SJCRH30 (cell line): ENCODE measurements around the gene FOXF2. TPM values are rescaled to one million over a fixed set of nuclear protein-coding genes. Genes with fewer than 3 reads are reported as not detected.

Experiments
- DNase-seq, 2 experiments: peaks; one replicate each; pipeline ENCODE4 v3.0.0-alpha.2; 2015 to 2020
- H3K27ac ChIP-seq: fragments of 250-450 bp; sonication (Bioruptor Pico); 2 replicates; pipeline ENCODE4 v1.5.1; 2020; ENCODE audit warnings: mild to moderate bottlenecking, moderate library complexity
- H3K27me3 ChIP-seq: fragments of 250-450 bp; sonication (Bioruptor Pico); 2 replicates; pipeline ENCODE4 v1.5.1; 2020; ENCODE audit warnings: mild to moderate bottlenecking, moderate library complexity
- H3K36me3 ChIP-seq: fragments of 250-450 bp; sonication (Bioruptor Pico); 2 replicates; pipeline ENCODE4 v1.5.1; 2020; ENCODE audit warnings: mild to moderate bottlenecking, moderate library complexity
- H3K4me1 ChIP-seq: fragments of 250-450 bp; sonication (Bioruptor Pico); 2 replicates; pipeline ENCODE4 v1.5.1; 2020; ENCODE audit warnings: mild to moderate bottlenecking, moderate library complexity
- H3K4me3 ChIP-seq: fragments of 250-450 bp; sonication (Bioruptor Pico); 2 replicates; pipeline ENCODE4 v1.5.1; 2020; ENCODE audit warnings: mild to moderate bottlenecking, moderate library complexity
- H3K9me3 ChIP-seq: fragments of 250-450 bp; sonication (Bioruptor Pico); replicated peaks from 2 replicates; pipeline ENCODE4 v1.5.1; 2020; ENCODE audit warnings: mild to moderate bottlenecking, moderate library complexity
- total RNA-seq: library from RNA; depleted of rRNA; stranded (reverse); fragments of >200 nt; shearing (Covaris generic); gene quantifications from 2 replicates; pipeline ENCODE4 v1.2.3, GENCODE V29; 2014

FOXF2 gene
- total RNA-seq, 1 experiment from 2014 or later, result 3.7 TPM

GRCh38 chr6:1393641-1394283, 4.4 kb downstream of the FOXF2 start:
- no peaks in the 10 kb centered on the region for H3K4me1 ChIP-seq
- DNase-seq, result no peak

GRCh38 chr6:1394514-1395463, 5.4 kb downstream of the FOXF2 start:
- H3K9me3 ChIP-seq, result no peaks in the 10 kb centered on the region
- H3K36me3 ChIP-seq, result no peaks in the 10 kb centered on the region
- H3K27me3 ChIP-seq, result no peaks in the 10 kb centered on the region
- DNase-seq, result no peak
- H3K4me3 ChIP-seq, result no peak overlapping the region
- H3K4me1 ChIP-seq, result no peaks in the 10 kb centered on the region
- H3K27ac ChIP-seq, result no peak overlapping the region

More at GRCh38 chr6:1393641-1394283, 4.4 kb downstream of the FOXF2 start:
- Histone ChIP-seq H3K27me3 (no peaks in the 10 kb centered on the region), H3K27ac (no peak overlapping the region), H3K9me3 (no peaks in the 10 kb centered on the region), H3K4me3 (no peak overlapping the region), H3K36me3 (no peaks in the 10 kb centered on the region)

- H3K27me3 ChIP-seq, result no peaks in the 10 kb centered on the region
- DNase-seq, result no peak
- no peak overlapping the region for H3K4me3 ChIP-seq
- H3K27ac ChIP-seq, result no peak overlapping the region
- no peaks in the 10 kb centered on the region for H3K36me3 ChIP-seq
- no peaks in the 10 kb centered on the region for H3K4me1 ChIP-seq
- H3K9me3 ChIP-seq, result no peaks in the 10 kb centered on the region
Observed at GRCh38 chr6:1395506-1395905, 6.1 kb downstream of the FOXF2 start.

- Histone ChIP-seq H3K4me1 (no peaks in the 10 kb centered on the region), H3K27me3 (no peaks in the 10 kb centered on the region), H3K36me3 (no peaks in the 10 kb centered on the region), H3K27ac (no peak overlapping the region), H3K9me3 (no peaks in the 10 kb centered on the region), H3K4me3 (no peak overlapping the region)
- DNase-seq, result no peak
Observed at GRCh38 chr6:1395941-1396908, 6.8 kb downstream of the FOXF2 start.

GRCh38 chr6:1396952-1397868, 7.8 kb downstream of the FOXF2 start:
- no peaks in the 10 kb centered on the region for H3K27me3 ChIP-seq
- no peaks in the 10 kb centered on the region for H3K36me3 ChIP-seq
- DNase-seq, result peak; percentile 55 to 64

GRCh38 chr6:1399085-1399780, 9.9 kb downstream of the FOXF2 start:
- H3K27me3 ChIP-seq, result no peaks in the 10 kb centered on the region
- no peak for DNase-seq
- no peaks in the 10 kb centered on the region for H3K4me1 ChIP-seq
- H3K36me3 ChIP-seq, result no peaks in the 10 kb centered on the region
- H3K27ac ChIP-seq, result no peak overlapping the region
- no peaks in the 10 kb centered on the region for H3K9me3 ChIP-seq
- H3K4me3 ChIP-seq, result no peak overlapping the region

More at GRCh38 chr6:1396952-1397868, 7.8 kb downstream of the FOXF2 start:
- Histone ChIP-seq H3K27ac (no peak overlapping the region), H3K9me3 (no peaks in the 10 kb centered on the region), H3K4me3 (no peak overlapping the region), H3K4me1 (no peaks in the 10 kb centered on the region)

- no peaks in the 10 kb centered on the region for H3K36me3 ChIP-seq
- no peak for DNase-seq
Observed at GRCh38 chr6:1400126-1400850, 10.9 kb downstream of the FOXF2 start.

GRCh38 chr6:1402369-1402768, 13.0 kb downstream of the FOXF2 start:
- Histone ChIP-seq H3K4me1 (no peaks in the 10 kb centered on the region), H3K4me3 (no peak overlapping the region), H3K27me3 (no peaks in the 10 kb centered on the region), H3K27ac (no peak overlapping the region), H3K9me3 (no peaks in the 10 kb centered on the region), H3K36me3 (no peaks in the 10 kb centered on the region)
- DNase-seq, result no peak

More at GRCh38 chr6:1400126-1400850, 10.9 kb downstream of the FOXF2 start:
- H3K27me3 ChIP-seq, result no peaks in the 10 kb centered on the region
- H3K9me3 ChIP-seq, result no peaks in the 10 kb centered on the region
- no peaks in the 10 kb centered on the region for H3K4me1 ChIP-seq
- no peak overlapping the region for H3K27ac ChIP-seq
- H3K4me3 ChIP-seq, result no peak overlapping the region

GRCh38 chr6:1402868-1403267, 13.5 kb downstream of the FOXF2 start:
- Histone ChIP-seq H3K27me3 (no peaks in the 10 kb centered on the region), H3K9me3 (no peaks in the 10 kb centered on the region), H3K27ac (no peak overlapping the region), H3K36me3 (no peaks in the 10 kb centered on the region), H3K4me3 (no peak overlapping the region), H3K4me1 (no peaks in the 10 kb centered on the region)
- no peak for DNase-seq

GRCh38 chr6:1403851-1404712, 14.7 kb downstream of the FOXF2 start:
- no peak for DNase-seq
- Histone ChIP-seq H3K36me3 (no peaks in the 10 kb centered on the region), H3K9me3 (no peaks in the 10 kb centered on the region), H3K4me3 (no peak overlapping the region), H3K27me3 (no peaks in the 10 kb centered on the region), H3K27ac (no peak overlapping the region), H3K4me1 (no peaks in the 10 kb centered on the region)

- no peak overlapping the region for H3K4me3 ChIP-seq
- no peak overlapping the region for H3K27ac ChIP-seq
- no peak for DNase-seq
- H3K36me3 ChIP-seq, result no peaks in the 10 kb centered on the region
- no peaks in the 10 kb centered on the region for H3K27me3 ChIP-seq
- H3K4me1 ChIP-seq, result no peaks in the 10 kb centered on the region
- H3K9me3 ChIP-seq, result no peaks in the 10 kb centered on the region
Observed at GRCh38 chr6:1404713-1405098, 15.3 kb downstream of the FOXF2 start.

GRCh38 chr6:1405221-1405620, 15.8 kb downstream of the FOXF2 start:
- DNase-seq, result no peak
- no peak overlapping the region for H3K4me3 ChIP-seq
- no peak overlapping the region for H3K27ac ChIP-seq
- H3K9me3 ChIP-seq, result no peaks in the 10 kb centered on the region
- H3K36me3 ChIP-seq, result no peaks in the 10 kb centered on the region
- H3K4me1 ChIP-seq, result no peaks in the 10 kb centered on the region
- H3K27me3 ChIP-seq, result no peaks in the 10 kb centered on the region
